Prostate gland (tissue), 2 donors: ENCODE measurements around the gene HNRNPM. TPM values are rescaled to one million over a fixed set of nuclear protein-coding genes. Genes with fewer than 3 reads are reported as not detected.

Experiments
- DNase-seq: peaks from one replicate; pipeline ENCODE4 v3.0.0-alpha.2; 2019; ENCODE audit warnings: low spot score
- H3K27ac ChIP-seq, 2 donors: fragments of 200-600 bp; sonication (generic); 2 replicates each; pipeline ENCODE4 v1.5.1; 2017 to 2019
- H3K27me3 ChIP-seq: fragments of 200-600 bp; sonication (generic); replicated peaks from 2 replicates; pipeline ENCODE4 v1.5.1; 2019; ENCODE audit not compliant: insufficient read depth
- H3K36me3 ChIP-seq, 2 donors: fragments of 200-600 bp; sonication (generic); 1 replicate in 1 of 2; 2 replicates in 1 of 2; pipeline versions ENCODE4 v1.5.1 to v1.8.1; 2017 to 2019
- H3K4me1 ChIP-seq: fragments of 200-600 bp; sonication (generic); replicated peaks from 2 replicates; pipeline ENCODE4 v1.5.1; 2019
- H3K4me3 ChIP-seq, 2 donors: fragments of 200-600 bp; sonication (generic); 2 replicates each; pipeline ENCODE4 v1.5.1; 2017 to 2019
- H3K9me3 ChIP-seq: fragments of 200-600 bp; sonication (generic); 2 replicates; pipeline ENCODE4 v1.5.1; 2017
- POLR2A ChIP-seq: fragments of 450-650 bp; IDR thresholded peaks from one replicate; pipeline ENCODE4 v1.6.1; 2016; ENCODE audit warnings: antibody characterized with exemption, mild to moderate bottlenecking
- POLR2AphosphoS5 ChIP-seq: sonication (generic); formaldehyde crosslinking; IDR thresholded peaks from one replicate; pipeline ENCODE4 v1.6.1; 2017; ENCODE audit warnings: antibody characterized with exemption
- WGBS: methylation state at CpG from one replicate; pipeline ENCODE4 v1.1.5; 2018; 5-methylcytosine and 5-hydroxymethylcytosine counted together
- intact Hi-C: fragments of 100-400 bp; cut with DNase I; formaldehyde crosslinking; loops from one replicate; pipeline ENCODE4 v1.14.2; 2022
- total RNA-seq, 2 donors: library from RNA; depleted of rRNA; stranded (reverse); fragments of >200 nt; gene quantifications; one replicate each; pipeline ENCODE4 v1.1.0, GENCODE V29; 2016
- TF ChIP-seq, protein P1 (sequence below), 4 experiments: fragments of 200-600 bp in 2 of 4; fragments of 450-650 bp in 2 of 4; sonication (generic) in 2 of 4; IDR thresholded peaks; 1 replicate in 3 of 4; 2 replicates in 1 of 4; pipeline ENCODE4 v1.5.1; 2016 to 2019; ENCODE audit warnings: antibody characterized with exemption in 4 of 4, mild to moderate bottlenecking in 2 of 4, moderate library complexity in 2 of 4

The HNRNPM gene
- total RNA-seq, 2 donors from 2014 or later: 111 to 147 TPM

DNA sequence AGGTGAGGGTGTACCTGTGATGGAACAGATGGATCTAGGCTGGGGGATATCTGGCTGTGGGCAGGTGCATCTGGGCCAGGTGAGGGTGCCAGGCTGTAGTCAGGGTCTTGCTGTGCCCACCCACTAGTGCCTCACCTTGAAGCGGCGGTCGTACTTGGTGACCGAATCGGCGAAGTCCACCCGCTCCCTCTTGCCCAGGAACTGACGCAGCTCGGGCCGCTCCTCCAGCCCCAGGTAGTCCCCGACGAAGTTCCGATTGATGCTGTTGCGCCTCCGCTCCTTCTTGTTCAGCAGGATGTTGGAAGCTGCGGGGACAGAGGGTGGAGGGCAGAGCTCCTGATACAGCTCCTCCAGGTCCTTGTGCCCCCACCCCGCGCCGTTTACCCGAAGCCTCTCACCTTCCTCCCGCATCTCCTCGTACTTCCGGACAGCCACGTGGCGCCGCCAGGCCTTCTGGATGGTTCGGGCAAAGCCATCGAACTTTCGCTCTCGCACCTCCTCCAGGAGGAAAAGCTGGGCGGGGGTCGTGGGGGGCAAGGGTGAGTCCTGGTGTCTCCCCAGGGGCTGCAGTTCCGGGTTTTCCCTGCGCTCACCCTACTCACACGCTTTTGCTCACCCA is 85.4 kb downstream of the HNRNPM start:
- H3K4me1 ChIP-seq: no peaks in the 10 kb centered on the region
- no peak overlapping the region for H3K27ac ChIP-seq
- no peaks in the 10 kb centered on the region for H3K9me3 ChIP-seq
- WGBS: 96% methylated on average over 35 of the region's 35 CpGs
- TF ChIP-seq, protein P1, sequence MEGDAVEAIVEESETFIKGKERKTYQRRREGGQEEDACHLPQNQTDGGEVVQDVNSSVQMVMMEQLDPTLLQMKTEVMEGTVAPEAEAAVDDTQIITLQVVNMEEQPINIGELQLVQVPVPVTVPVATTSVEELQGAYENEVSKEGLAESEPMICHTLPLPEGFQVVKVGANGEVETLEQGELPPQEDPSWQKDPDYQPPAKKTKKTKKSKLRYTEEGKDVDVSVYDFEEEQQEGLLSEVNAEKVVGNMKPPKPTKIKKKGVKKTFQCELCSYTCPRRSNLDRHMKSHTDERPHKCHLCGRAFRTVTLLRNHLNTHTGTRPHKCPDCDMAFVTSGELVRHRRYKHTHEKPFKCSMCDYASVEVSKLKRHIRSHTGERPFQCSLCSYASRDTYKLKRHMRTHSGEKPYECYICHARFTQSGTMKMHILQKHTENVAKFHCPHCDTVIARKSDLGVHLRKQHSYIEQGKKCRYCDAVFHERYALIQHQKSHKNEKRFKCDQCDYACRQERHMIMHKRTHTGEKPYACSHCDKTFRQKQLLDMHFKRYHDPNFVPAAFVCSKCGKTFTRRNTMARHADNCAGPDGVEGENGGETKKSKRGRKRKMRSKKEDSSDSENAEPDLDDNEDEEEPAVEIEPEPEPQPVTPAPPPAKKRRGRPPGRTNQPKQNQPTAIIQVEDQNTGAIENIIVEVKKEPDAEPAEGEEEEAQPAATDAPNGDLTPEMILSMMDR (IDR thresholded peaks at IDR 0.05): no peak
- no peak for TF ChIP-seq POLR2AphosphoS5
- TF ChIP-seq POLR2A: no peak
- no peak overlapping the region for H3K4me3 ChIP-seq
- intact Hi-C loops: no loop called here
- no peaks in the 10 kb centered on the region for H3K27me3 ChIP-seq
- no peak for DNase-seq
- H3K36me3 ChIP-seq: no peaks in the 10 kb centered on the region

DNA sequence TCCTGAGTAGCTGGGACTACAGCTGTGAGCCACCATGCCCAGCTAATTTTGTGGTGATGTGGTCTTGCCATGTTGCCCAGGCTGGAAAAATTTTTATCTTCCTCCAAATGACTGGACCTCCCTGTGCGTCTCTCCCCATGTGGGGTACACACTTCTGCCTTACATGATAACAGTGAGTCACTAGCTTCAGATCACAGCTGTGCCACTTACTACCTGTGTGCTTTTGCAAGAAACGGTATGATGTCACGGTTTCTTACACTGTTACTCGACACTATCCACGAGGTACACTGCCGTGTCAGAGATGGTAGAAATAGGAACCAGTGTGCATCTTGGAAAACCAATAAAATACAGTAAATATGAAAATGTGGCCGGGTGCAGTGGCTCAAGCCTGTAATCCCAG is 86.7 kb downstream of the HNRNPM start:
- WGBS: 83% methylated on average over 7 of the region's 7 CpGs
- no peaks in the 10 kb centered on the region for H3K9me3 ChIP-seq
- H3K4me1 ChIP-seq: no peaks in the 10 kb centered on the region
- intact Hi-C loops: no loop called here
- H3K36me3 ChIP-seq: no peaks in the 10 kb centered on the region
- no peak overlapping the region for H3K4me3 ChIP-seq
- H3K27ac ChIP-seq: no peak overlapping the region
- no peaks in the 10 kb centered on the region for H3K27me3 ChIP-seq
- no peak for DNase-seq
- TF ChIP-seq, protein P1 (IDR thresholded peaks at IDR 0.05): no peak
- TF ChIP-seq POLR2A (no peak), POLR2AphosphoS5 (no peak)

DNA sequence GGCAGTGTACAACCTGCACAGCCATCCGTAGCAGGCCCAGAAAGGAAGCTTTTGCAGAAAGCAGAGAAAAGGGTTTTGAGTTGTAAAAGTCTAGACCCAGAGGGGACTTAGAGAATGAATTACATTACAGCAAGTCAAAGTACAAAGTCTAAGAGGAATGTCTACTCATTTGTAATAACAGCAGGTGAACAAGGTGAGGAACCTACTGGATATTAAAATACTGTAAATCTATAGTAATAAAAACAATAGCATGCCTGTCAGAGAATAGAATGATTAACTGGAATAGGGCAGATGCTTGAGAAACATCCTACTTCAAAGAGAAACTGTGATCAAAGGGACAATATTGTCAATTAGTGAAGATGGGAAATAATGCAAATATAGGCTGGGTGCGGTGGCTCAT is 87.5 kb downstream of the HNRNPM start:
- H3K4me3 ChIP-seq: no peak overlapping the region
- no peaks in the 10 kb centered on the region for H3K36me3 ChIP-seq
- H3K4me1 ChIP-seq: no peaks in the 10 kb centered on the region
- TF ChIP-seq POLR2AphosphoS5 (no peak), POLR2A (no peak)
- TF ChIP-seq, protein P1 (IDR thresholded peaks at IDR 0.05): no peak
- DNase-seq: no peak
- no peak overlapping the region for H3K27ac ChIP-seq
- no peaks in the 10 kb centered on the region for H3K9me3 ChIP-seq
- intact Hi-C loops: no loop called here
- WGBS: 58% methylated on average over 2 of the region's 2 CpGs
- H3K27me3 ChIP-seq: no peaks in the 10 kb centered on the region

DNA sequence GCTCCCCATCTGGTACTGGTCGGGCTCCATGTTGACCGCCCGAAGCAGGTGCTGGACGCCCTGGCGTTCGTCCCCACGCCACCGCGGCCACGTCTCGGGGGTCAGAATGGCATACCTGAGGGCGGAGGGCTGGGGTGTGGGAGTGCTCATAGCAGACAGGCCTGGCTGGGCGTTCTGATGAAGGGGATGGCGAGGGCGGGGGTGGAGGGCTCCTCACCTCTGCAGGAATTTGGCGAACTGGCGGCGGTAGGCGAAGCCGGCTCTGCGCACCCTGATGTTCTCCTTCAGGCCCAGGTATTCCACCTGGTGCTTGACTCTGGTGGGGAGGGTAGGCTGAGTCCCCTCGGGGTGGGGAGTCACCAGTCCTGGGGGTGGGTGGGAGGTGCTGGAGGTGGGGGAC is 91.5 kb downstream of the HNRNPM start:
- TF ChIP-seq, protein P1 (IDR thresholded peaks at IDR 0.05): no peak
- TF ChIP-seq POLR2A: no peak
- no peak for TF ChIP-seq POLR2AphosphoS5
- Histone ChIP-seq H3K27me3 (no peaks in the 10 kb centered on the region), H3K9me3 (no peaks in the 10 kb centered on the region), H3K36me3 (no peaks in the 10 kb centered on the region), H3K4me1 (no peaks in the 10 kb centered on the region), H3K27ac (no peak overlapping the region), H3K4me3 (no peak overlapping the region)
- DNase-seq: no peak
- intact Hi-C loops: no loop called here
- 67% methylated on average over 22 of the region's 22 CpGs for WGBS

DNA sequence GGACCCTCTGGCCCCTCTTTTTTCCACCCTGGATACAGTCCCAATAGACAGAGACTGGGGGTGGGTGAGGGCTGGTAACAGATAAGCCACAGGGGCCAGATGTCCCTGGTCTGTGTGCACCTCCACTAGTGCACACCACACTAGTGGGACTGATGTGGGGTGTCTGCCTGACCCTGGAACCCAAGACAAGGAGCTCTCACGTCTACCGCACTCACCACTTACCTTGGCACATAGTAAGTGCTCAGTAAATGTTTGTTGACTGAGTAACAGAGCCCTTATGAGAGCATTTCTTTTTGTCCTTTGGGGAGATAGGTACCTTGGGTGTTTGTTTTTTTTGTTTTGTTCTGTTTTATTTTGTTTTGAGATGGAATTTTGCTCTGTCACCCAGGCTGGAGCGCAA is 92.3 kb downstream of the HNRNPM start:
- DNase-seq: no peak
- Histone ChIP-seq H3K36me3 (no peaks in the 10 kb centered on the region), H3K4me3 (no peak overlapping the region), H3K27ac (no peak overlapping the region), H3K27me3 (no peaks in the 10 kb centered on the region), H3K9me3 (no peaks in the 10 kb centered on the region), H3K4me1 (no peaks in the 10 kb centered on the region)
- TF ChIP-seq POLR2A (no peak), POLR2AphosphoS5 (no peak)
- TF ChIP-seq, protein P1 (IDR thresholded peaks at IDR 0.05): no peak
- 96% methylated on average over 3 of the region's 3 CpGs for WGBS
- intact Hi-C loops: no loop called here
